OCI-LY7 (cell line): ENCODE results near the gene GPALPP1. TPM values are rescaled to one million over a fixed set of nuclear protein-coding genes. Genes with fewer than 3 reads are reported as not detected.
A peak's percentile ranks its signal among the peaks of the same experiment; 100 is the strongest.
"Not testable (repeated sequence)": the region's sequence is repeated elsewhere in the genome, so short reads cannot be mapped to it uniquely, and the experiment has no call there.

Experiments used
- Bru-seq: library from RNA; stranded (reverse); fragments of 400-500 nt; gene quantifications from one replicate; lab custom pipeline; 2021; lab: Mats Ljungman, UMichigan
- BruChase-seq, 2 experiments: library from RNA; stranded (reverse); fragments of 400-500 nt; gene quantifications; one replicate each; lab custom pipeline; 2021; lab: Mats Ljungman, UMichigan
- BruUV-seq: library from RNA; stranded (reverse); fragments of 400-500 nt; replicated peaks from 2 replicates; lab custom pipeline; 2021; lab: Mats Ljungman, UMichigan
- CTCF ChIA-PET: fragments of 300-600 bp; sonication (Branson Sonifier 250); formaldehyde crosslinking; loops from one replicate; lab custom pipeline; 2022; ENCODE audit warnings: antibody characterized with exemption; ENCODE audit not compliant: unreplicated experiment; lab: Charles Lee
- POLR2A ChIA-PET: fragments of 300-600 bp; sonication (Branson Sonifier 250); formaldehyde crosslinking; loops from one replicate; lab custom pipeline; 2022; ENCODE audit warnings: antibody characterized with exemption; lab: Charles Lee
- DNase-seq: peaks from one replicate; pipeline ENCODE4 v3.0.0-alpha.2; 2015; ENCODE audit warnings: low spot score
- H2AFZ ChIP-seq: fragments of 200-600 bp; sonication (generic), shearing (Covaris generic); 2 replicates; pipeline ENCODE4 v1.6.1; 2014; ENCODE audit warnings: mild to moderate bottlenecking, antibody characterized with exemption, low read length, moderate library complexity
- H3K27ac ChIP-seq: fragments of 200-600 bp; sonication (generic); 2 replicates; pipeline ENCODE4 v1.5.1; 2014; ENCODE audit warnings: mixed run types, low read depth, mild to moderate bottlenecking, moderate library complexity, low read length, inconsistent platforms; ENCODE audit not compliant: poor library complexity, severe bottlenecking
- H3K36me3 ChIP-seq: fragments of 200-600 bp; sonication (generic); 2 replicates; pipeline ENCODE4 v1.6.1; 2014; ENCODE audit warnings: mild to moderate bottlenecking, antibody characterized with exemption, low read length, moderate library complexity, mixed read lengths; ENCODE audit not compliant: insufficient read depth
- H3K4me1 ChIP-seq: fragments of 200-600 bp; sonication (generic); 2 replicates; pipeline ENCODE4 v1.5.1; 2014; ENCODE audit warnings: mild to moderate bottlenecking, low read length; ENCODE audit not compliant: insufficient read depth, poor library complexity, severe bottlenecking
- H3K4me2 ChIP-seq: fragments of 200-600 bp; sonication (generic); 2 replicates; pipeline ENCODE4 v1.6.1; 2014; ENCODE audit warnings: mild to moderate bottlenecking, low read length
- H3K4me3 ChIP-seq: fragments of 200-600 bp; sonication (generic); 2 replicates; pipeline ENCODE4 v1.5.1; 2014; ENCODE audit warnings: mild to moderate bottlenecking, low read depth, low read length; ENCODE audit not compliant: poor library complexity, severe bottlenecking
- H3K79me2 ChIP-seq: fragments of 200-600 bp; sonication (generic); 2 replicates; pipeline ENCODE4 v1.6.1; 2016; ENCODE audit warnings: low read depth, mild to moderate bottlenecking, low read length, moderate library complexity, mixed read lengths; ENCODE audit not compliant: insufficient read depth
- H3K9me2 ChIP-seq: fragments of 200-600 bp; sonication (generic); 2 replicates; pipeline ENCODE4 v1.6.1; 2016; ENCODE audit warnings: mild to moderate bottlenecking, low read length, mixed read lengths; ENCODE audit not compliant: insufficient read depth
- H3K9me3 ChIP-seq: fragments of 200-600 bp; sonication (generic); 2 replicates; pipeline ENCODE4 v1.6.1; 2014; ENCODE audit warnings: mild to moderate bottlenecking, mixed run types, low read length, mixed read lengths
- H4K20me1 ChIP-seq: fragments of 200-600 bp; sonication (generic); 2 replicates; pipeline ENCODE4 v1.6.1; 2014; ENCODE audit warnings: mild to moderate bottlenecking, antibody characterized with exemption, low read length, moderate library complexity, mixed read lengths; ENCODE audit not compliant: insufficient read depth
- CTCF ChIP-seq: fragments of 200-600 bp; sonication (generic); conservative IDR thresholded peaks from 2 replicates; pipeline ENCODE4 v1.5.1; 2014; ENCODE audit warnings: mild to moderate bottlenecking, antibody characterized with exemption, low read length, moderate library complexity, mixed read lengths
- EZH2phosphoT487 ChIP-seq: fragments of 200-600 bp; sonication (generic); IDR thresholded peaks from 2 replicates; pipeline ENCODE4 v1.6.1; 2018; ENCODE audit warnings: low read depth, borderline replicate concordance, mild to moderate bottlenecking, mixed run types, antibody characterized with exemption, low read length, moderate library complexity, mixed read lengths
- intact Hi-C: fragments of 100-400 bp; cut with micrococcal nuclease; formaldehyde crosslinking; loops from one replicate; pipeline ENCODE4 v1.10.0; 2022; ENCODE audit not compliant: unreplicated experiment
- long read RNA-seq: library from polyadenylated mRNA; stranded (forward); transcript quantifications from one replicate; pipeline ENCODE4 v2.0.0, GENCODE V29; 2022
- total RNA-seq, 2 experiments: library from RNA; depleted of rRNA in 1 of 2; stranded (reverse); fragments of >200 nt in 1 of 2; shearing (Covaris generic) in 1 of 2; gene quantifications; 2 replicates each; pipeline ENCODE4 v1.2.3, GENCODE V29; 2014 to 2022

GPALPP1 gene
- total RNA-seq (2014; rRNA removed; shearing (Covaris generic)): 50.1 and 54.5 TPM in 2 replicates
- total RNA-seq (2022): 40.1 and 41.0 TPM in 2 replicates
- Bru-seq, nascent RNA: percentile 75 among the genes with signal in this experiment
- percentile 72 among the genes with signal in this experiment for BruChase-seq, experiment 1, labeled RNA remaining after a 6-hour chase
- percentile 73 among the genes with signal in this experiment for BruChase-seq, experiment 2, labeled RNA remaining after a 2-hour chase
- long read RNA-seq, transcript GPALPP1-203 (8 exons, 1,393 nt): major isoform, 9 of 27 reads
- long read RNA-seq, partial matches to known transcripts: 9 of 27 reads
- long read RNA-seq, other reads (novel, unspliced or antisense): 9 of 27 reads

GRCh38 chr13:44989071-44989889, at the start of gene GPALPP1, which contains the start of gene NUFIP1:
GPALPP1 (plus strand) TSS chr13:44989538; CDS start chr13:44989655, 117 bp downstream.
NUFIP1 (minus strand) TSS chr13:44989471; CDS start chr13:44989436, 35 bp downstream.
- peaks cover 80% of the 10 kb centered on the region for H3K79me2 ChIP-seq
- ChIA-PET POLR2A (no interaction called here), CTCF (no interaction called here)
- H3K27ac ChIP-seq: peak within 1 kb of the TSS; percentile 16
- TF ChIP-seq CTCF (no peak), EZH2phosphoT487 (no peak)
- H3K4me1 ChIP-seq: peaks cover 27% of the 10 kb centered on the region
- DNase-seq: peak; percentile 93
- peaks cover 7% of the 10 kb centered on the region; the same call in 1 of the 2 replicates for H4K20me1 ChIP-seq
- no TSS peak for BruUV-seq
- H3K36me3 ChIP-seq: peaks cover 19% of the 10 kb centered on the region
- H3K4me3 ChIP-seq: peak within 1 kb of the TSS; percentile 88
- intact Hi-C loops: loop anchor here (1.0 to 10.0 kb wide), 2 partner anchors 72 to 414 kb away; partner anchors contain the start of gene TSC22D1
- H2AFZ ChIP-seq: peak within 1 kb of the TSS; percentile 74; the same call in 1 of the 2 replicates
- H3K9me2 ChIP-seq: no peaks in the 10 kb centered on the region
- no peaks in the 10 kb centered on the region for H3K9me3 ChIP-seq
- H3K4me2 ChIP-seq: peak within 1 kb of the TSS; percentile 93

GRCh38 chr13:44943411-44943810, 45.9 kb upstream of the GPALPP1 start:
- POLR2A ChIA-PET: interaction anchor here (0.6 to 1.2 kb wide), 4 partner anchors 19 to 551 kb away, joined by 3 to 5 read pairs (median 4); no protein-coding TSS in a partner anchor
- BruUV-seq, H3K4me2 ChIP-seq, CTCF ChIA-PET, H2AFZ ChIP-seq, H3K4me1 ChIP-seq, H4K20me1 ChIP-seq, intact Hi-C loops, H3K79me2 ChIP-seq, DNase-seq, H3K4me3 ChIP-seq, H3K9me3 ChIP-seq, H3K27ac ChIP-seq, H3K9me2 ChIP-seq: not testable (repeated sequence)
- peaks cover 46% of the 10 kb centered on the region for H3K36me3 ChIP-seq

GRCh38 chr13:44951184-44951583, 38.2 kb upstream of the GPALPP1 start:
- DNase-seq: no peak
- Histone ChIP-seq H3K9me2 (no peaks in the 10 kb centered on the region), H3K4me2 (no peak overlapping the region), H3K9me3 (no peaks in the 10 kb centered on the region), H2AFZ (no peak overlapping the region), H4K20me1 (no peaks in the 10 kb centered on the region), H3K27ac (no peak overlapping the region), H3K4me3 (no peak overlapping the region), H3K4me1 (no peaks in the 10 kb centered on the region), H3K79me2 (no peaks in the 10 kb centered on the region), H3K36me3 (peaks cover 67% of the 10 kb centered on the region)
- no TSS peak for BruUV-seq
- intact Hi-C loops: no loop called here
- TF ChIP-seq CTCF (no peak), EZH2phosphoT487 (no peak)
- ChIA-PET CTCF (no interaction called here), POLR2A (no interaction called here)
